ENCODE results near the gene FUT7. TPM values are rescaled to one million over a fixed set of nuclear protein-coding genes. Genes with fewer than 3 reads are reported as not detected.

FUT7 gene
- total and polyA plus RNA-seq, 2 donors from 2014 or later, result 0.60 TPM; not detected in 1

DNA sequence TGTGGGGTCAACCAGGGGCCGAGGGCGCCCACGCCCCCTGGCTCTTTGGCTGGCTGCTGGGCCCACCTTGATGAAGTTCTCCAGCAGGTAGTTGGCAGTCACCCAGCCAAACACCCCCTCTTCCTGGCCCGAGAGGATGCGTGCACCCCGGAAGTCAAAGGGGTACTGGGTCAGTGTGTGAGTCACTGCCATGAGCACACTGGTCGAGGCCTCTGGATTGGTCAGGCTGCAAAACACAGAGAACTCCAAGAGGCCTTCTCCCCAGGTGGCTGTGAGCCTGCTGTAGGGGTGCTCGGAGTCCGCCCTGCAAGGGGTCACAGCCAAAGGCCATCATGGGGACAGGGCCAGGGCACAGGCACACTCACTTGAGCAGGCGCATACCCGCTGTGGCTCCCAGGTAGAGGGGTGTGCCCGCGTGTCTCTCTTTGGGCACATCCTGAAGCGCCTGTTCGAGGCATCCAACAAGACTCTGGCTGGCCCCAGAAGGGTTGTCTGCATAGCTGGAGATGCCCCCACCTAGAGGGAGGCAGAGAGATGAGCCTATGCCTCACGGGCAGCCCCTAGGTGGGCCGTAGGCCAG lies 19.3 kb upstream of the FUT7 start:
- no peak overlapping the region for H3K4me3 ChIP-seq (ENCODE audit: low read length in 3 of 3)
- H3K27ac ChIP-seq (ENCODE audit: low read depth in 2 of 2, low read length in 2 of 2), result no peak overlapping the region
- intact Hi-C loops (cut with DNase I), result no loop called here
- H3K27me3 ChIP-seq (ENCODE audit: control insufficient read depth, insufficient read depth, low read length), result peaks cover 22% of the 10 kb centered on the region
- no peak for FAIRE-seq
- no peak for TF ChIP-seq CTCF (IDR thresholded peaks at IDR 0.05; ENCODE audit: borderline replicate concordance, extremely low read depth, insufficient read depth)
- no peaks in the 10 kb centered on the region for H3K9me3 ChIP-seq (ENCODE audit: control insufficient read depth in 2 of 3, insufficient read depth in 1 of 3, low read length in 3 of 3)
- H3K9ac ChIP-seq (ENCODE audit: low read length in 3 of 3), result no peak overlapping the region
- peaks cover 0 to 18% (median 5%) of the 10 kb centered on the region in 3 donors for H3K4me1 ChIP-seq (ENCODE audit: control insufficient read depth in 2 of 3, insufficient read depth in 2 of 3, low read depth in 1 of 3, low read length in 3 of 3)
- DNase-seq, result no peak
- no peaks in the 10 kb centered on the region for H3K36me3 ChIP-seq (ENCODE audit: control insufficient read depth in 2 of 3, insufficient read depth in 3 of 3, low read length in 3 of 3)

DNA sequence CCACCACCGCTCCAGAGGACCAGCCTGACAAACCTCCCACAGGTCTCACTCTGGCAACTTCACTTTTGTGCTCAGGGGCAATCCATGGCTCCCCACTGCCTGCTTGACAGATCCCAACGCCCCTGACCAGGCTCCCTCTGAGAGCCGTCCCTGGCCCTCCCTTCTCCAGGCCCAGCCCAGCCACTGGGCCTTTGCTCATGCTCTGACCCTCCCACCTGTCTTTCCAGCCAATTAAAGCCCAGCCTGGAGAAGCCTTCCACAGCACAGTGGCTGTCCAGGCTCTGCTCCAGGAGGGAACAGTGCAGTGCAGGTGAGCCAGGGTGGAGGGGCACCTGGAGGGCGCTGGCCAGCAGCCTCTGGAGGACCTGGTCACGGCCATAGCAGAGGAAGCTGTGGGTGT lies 18.7 kb upstream of the FUT7 start:
- TF ChIP-seq CTCF (IDR thresholded peaks at IDR 0.05; ENCODE audit: borderline replicate concordance, extremely low read depth, insufficient read depth), result no peak
- H3K9me3 ChIP-seq (ENCODE audit: control insufficient read depth in 2 of 3, insufficient read depth in 1 of 3, low read length in 3 of 3), result no peaks in the 10 kb centered on the region
- H3K4me3 ChIP-seq (ENCODE audit: low read length in 3 of 3), result no peak overlapping the region
- H3K4me1 ChIP-seq (ENCODE audit: control insufficient read depth in 2 of 3, insufficient read depth in 2 of 3, low read depth in 1 of 3, low read length in 3 of 3), result peaks cover 0 to 17% (median 5%) of the 10 kb centered on the region in 3 donors
- H3K9ac ChIP-seq (ENCODE audit: low read length in 3 of 3), result no peak overlapping the region
- FAIRE-seq, result no peak
- H3K27me3 ChIP-seq (ENCODE audit: control insufficient read depth, insufficient read depth, low read length), result peaks cover 22% of the 10 kb centered on the region
- H3K27ac ChIP-seq (ENCODE audit: low read depth in 2 of 2, low read length in 2 of 2), result no peak overlapping the region
- no peak for DNase-seq
- no peaks in the 10 kb centered on the region for H3K36me3 ChIP-seq (ENCODE audit: control insufficient read depth in 2 of 3, insufficient read depth in 3 of 3, low read length in 3 of 3)
- intact Hi-C loops (cut with DNase I), result no loop called here

GRCh38 chr9:137049544-137050449 lies 17.9 kb upstream of the FUT7 start:
- Histone ChIP-seq H3K4me3 (ENCODE audit: low read length in 3 of 3) (no peak overlapping the region), H3K9ac (ENCODE audit: low read length in 3 of 3) (no peak overlapping the region), H3K27ac (ENCODE audit: low read depth in 2 of 2, low read length in 2 of 2) (no peak overlapping the region), H3K9me3 (ENCODE audit: control insufficient read depth in 2 of 3, insufficient read depth in 1 of 3, low read length in 3 of 3) (no peaks in the 10 kb centered on the region), H3K36me3 (ENCODE audit: control insufficient read depth in 2 of 3, insufficient read depth in 3 of 3, low read length in 3 of 3) (no peaks in the 10 kb centered on the region), H3K4me1 (ENCODE audit: control insufficient read depth in 2 of 3, insufficient read depth in 2 of 3, low read depth in 1 of 3, low read length in 3 of 3) (peaks cover 0 to 19% (median 0%) of the 10 kb centered on the region in 3 donors), H3K27me3 (ENCODE audit: control insufficient read depth, insufficient read depth, low read length) (peaks cover 25% of the 10 kb centered on the region)
- DNase-seq (peak in 3 of 5 donors; percentile 48 to 68 (median 64)), FAIRE-seq (no peak)
- TF ChIP-seq CTCF (IDR thresholded peaks at IDR 0.05; ENCODE audit: borderline replicate concordance, extremely low read depth, insufficient read depth), result peak; percentile 73
- intact Hi-C loops (cut with DNase I), result no loop called here
